Uterus (tissue), 4 donors: ENCODE results near the gene HOXA10. TPM values are rescaled to one million over a fixed set of nuclear protein-coding genes. Genes with fewer than 3 reads are reported as not detected.

Source experiments
- DNase-seq, 2 donors: peaks; one replicate each; pipeline ENCODE4 v3.0.0-alpha.2; 2019 to 2020
- H3K27ac ChIP-seq, 2 donors: fragments of 200-600 bp; sonication (generic); 1 replicate in 1 of 2; 2 replicates in 1 of 2; pipeline ENCODE4 v1.5.1; 2016 to 2018
- H3K27me3 ChIP-seq, 2 donors: fragments of 200-600 bp; sonication (generic); one replicate each; pipeline ENCODE4 v1.5.1; 2018 to 2019; ENCODE audit warnings: control low read depth in 1 of 2
- H3K36me3 ChIP-seq, 2 donors: fragments of 200-600 bp; sonication (generic); one replicate each; pipeline ENCODE4 v1.5.1; 2019; ENCODE audit warnings: control low read depth in 1 of 2
- H3K4me1 ChIP-seq, 2 donors: fragments of 200-600 bp; sonication (generic); one replicate each; pipeline ENCODE4 v1.5.1; 2018 to 2019; ENCODE audit warnings: control low read depth in 1 of 2
- H3K4me3 ChIP-seq, 2 donors: fragments of 200-600 bp; sonication (generic); 1 replicate in 1 of 2; 2 replicates in 1 of 2; pipeline ENCODE4 v1.5.1; 2018 to 2019; ENCODE audit warnings: mild to moderate bottlenecking in 1 of 2
- H3K9me3 ChIP-seq, 2 donors: fragments of 200-600 bp; sonication (generic); one replicate each; pipeline ENCODE4 v1.5.1; 2019; ENCODE audit warnings: control low read depth in 1 of 2
- CTCF ChIP-seq, 4 experiments: fragments of 200-600 bp in 2 of 4; fragments of 450-650 bp in 2 of 4; sonication (generic) in 2 of 4; IDR thresholded peaks; one replicate each; pipeline ENCODE4 v1.5.1; 2016 to 2019; ENCODE audit warnings: antibody characterized with exemption in 4 of 4, mild to moderate bottlenecking in 2 of 4, moderate library complexity in 1 of 4
- POLR2A ChIP-seq, 2 donors: fragments of 450-650 bp; IDR thresholded peaks; one replicate each; pipeline ENCODE4 v1.6.1; 2016; ENCODE audit warnings: antibody characterized with exemption in 2 of 2, mild to moderate bottlenecking in 1 of 2, moderate library complexity in 1 of 2
- intact Hi-C: fragments of 100-400 bp; cut with DNase I; formaldehyde crosslinking; loops from one replicate; pipeline ENCODE4 v1.15.1; 2023; ENCODE audit warnings: low total_unique reads
- total RNA-seq, 4 donors: library from RNA; depleted of rRNA in 3 of 4; stranded (reverse); fragments of >200 nt in 3 of 4; gene quantifications; one replicate each; pipeline versions ENCODE4 v1.1.0 to v1.2.4, GENCODE V29; 2014 to 2023
- donor health status: DM: yes; HTN: yes; CAD: no.

Gene HOXA10
- total RNA-seq, 4 donors from 2014 or later = 50.0 to 114 (median 69.0) TPM

DNA sequence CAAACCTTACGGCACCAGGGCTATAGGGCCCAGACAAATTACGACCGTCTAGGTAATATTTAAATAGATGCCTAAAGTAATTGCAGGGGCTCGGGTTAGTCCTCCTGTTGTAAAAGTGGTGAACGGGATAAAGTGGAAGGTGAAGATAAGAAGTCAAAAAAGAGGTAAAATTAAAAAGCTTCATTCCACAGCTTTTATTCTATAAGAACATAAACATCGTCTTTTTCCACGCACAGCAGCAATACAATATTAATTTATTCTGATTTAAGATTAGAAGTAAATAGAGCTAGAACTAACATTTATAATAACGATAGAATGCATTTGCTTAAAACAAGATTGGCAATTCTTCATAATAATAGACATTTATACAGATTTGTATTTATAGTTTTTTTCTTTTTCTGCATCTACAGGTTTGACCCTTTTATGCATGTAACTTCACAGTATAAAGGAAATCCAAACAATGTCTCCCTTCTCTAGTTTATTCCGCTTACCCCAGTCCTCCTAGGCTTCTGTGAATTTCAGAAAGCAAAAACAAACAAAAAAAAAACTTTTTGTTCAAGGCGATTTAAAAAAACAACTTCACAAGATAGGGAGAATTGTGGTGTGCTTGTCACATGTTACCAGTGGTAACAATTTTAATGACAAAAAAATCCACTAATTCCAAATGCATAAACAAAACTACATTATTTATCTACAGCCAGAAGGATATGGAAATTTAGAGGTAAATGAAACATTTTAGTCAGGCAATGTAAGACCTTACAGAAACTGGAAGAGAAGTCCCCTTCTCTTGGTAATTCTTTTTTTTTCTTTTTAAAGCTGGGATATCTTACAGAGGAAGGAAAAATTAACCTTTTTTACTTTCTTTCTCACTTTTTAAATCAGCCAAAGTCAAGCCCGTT is 3.4 kb downstream of the HOXA10 start:
- DNase-seq = no peak
- H3K4me3 ChIP-seq = peak overlapping the region; percentile 58 to 66
- no peaks in the 10 kb centered on the region for H3K27me3 ChIP-seq
- H3K36me3 ChIP-seq = no peaks in the 10 kb centered on the region
- no peak for TF ChIP-seq POLR2A (IDR thresholded peaks at IDR 0.05)
- TF ChIP-seq CTCF (IDR thresholded peaks at IDR 0.05) = no peak
- no peaks in the 10 kb centered on the region for H3K9me3 ChIP-seq
- peak overlapping the region; percentile 94 to 96 for H3K27ac ChIP-seq
- intact Hi-C loops = no loop called here
- H3K4me1 ChIP-seq = no peaks in the 10 kb centered on the region

GRCh38 chr7:27169658-27170425 is 4.3 kb downstream of the HOXA10 start:
- H3K4me3 ChIP-seq = peak overlapping the region; percentile 58 to 66
- DNase-seq = peak in 1 of 2 donors; percentile 41

DNA sequence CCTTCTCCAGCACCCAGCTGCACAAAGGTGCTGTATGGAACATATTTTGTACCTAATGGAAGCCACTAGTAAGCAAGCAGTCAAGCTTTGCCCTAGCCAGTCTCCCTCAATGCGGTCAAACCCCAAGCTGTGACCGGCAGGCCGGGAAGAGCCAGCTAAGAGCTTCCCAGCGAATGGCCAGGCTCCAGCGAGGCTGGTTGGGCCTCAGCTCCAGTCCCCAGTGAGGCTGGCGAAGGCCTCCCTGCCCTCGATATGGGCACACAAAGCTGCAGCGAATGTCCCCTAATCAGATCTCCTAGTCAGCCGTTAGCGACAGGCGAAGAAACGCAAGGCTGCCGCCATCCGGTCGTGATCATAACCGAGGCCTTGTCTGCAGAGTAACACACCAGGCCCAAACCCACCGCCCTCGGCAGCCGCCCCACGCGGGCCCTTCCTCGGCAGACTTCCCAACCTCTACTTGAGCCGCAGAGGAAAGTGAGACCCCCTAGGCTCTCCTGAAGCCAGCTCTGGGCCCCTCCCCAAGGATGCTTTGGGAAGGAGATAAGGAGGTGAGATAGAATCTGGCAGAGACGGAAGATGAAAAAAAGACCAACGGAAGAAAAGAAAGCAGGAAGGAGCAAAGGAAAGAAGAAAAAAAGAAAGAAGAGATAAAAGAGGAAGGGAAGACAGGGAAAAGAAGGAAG is 5.7 kb downstream of the HOXA10 start:
- intact Hi-C loops = loop anchor here (5.0 kb wide), 1 partner anchor 1311 kb away; no protein-coding TSS in a partner anchor
- no peaks in the 10 kb centered on the region for H3K36me3 ChIP-seq
- no peaks in the 10 kb centered on the region for H3K27me3 ChIP-seq
- peak; percentile 71 to 78 for DNase-seq
- peak overlapping the region; percentile 94 to 96 for H3K27ac ChIP-seq
- TF ChIP-seq CTCF (IDR thresholded peaks at IDR 0.05) (no peak), POLR2A (IDR thresholded peaks at IDR 0.05) (no peak)
- H3K4me3 ChIP-seq = peak overlapping the region; percentile 58 to 66
- no peaks in the 10 kb centered on the region for H3K4me1 ChIP-seq
- H3K9me3 ChIP-seq = no peaks in the 10 kb centered on the region

More at GRCh38 chr7:27169658-27170425, 4.3 kb downstream of the HOXA10 start:
- H3K36me3 ChIP-seq = no peaks in the 10 kb centered on the region
- peak overlapping the region; percentile 94 to 96 for H3K27ac ChIP-seq
- no peaks in the 10 kb centered on the region for H3K4me1 ChIP-seq
- intact Hi-C loops = loop anchor here (5.0 kb wide), 1 partner anchor 1313 kb away; no protein-coding TSS in a partner anchor
- TF ChIP-seq POLR2A (IDR thresholded peaks at IDR 0.05) (no peak), CTCF (IDR thresholded peaks at IDR 0.05) (no peak)
- H3K27me3 ChIP-seq = no peaks in the 10 kb centered on the region
- no peaks in the 10 kb centered on the region for H3K9me3 ChIP-seq

- Histone ChIP-seq H3K27me3 (no peaks in the 10 kb centered on the region), H3K36me3 (no peaks in the 10 kb centered on the region), H3K4me3 (peak overlapping the region; percentile 58 to 66), H3K9me3 (no peaks in the 10 kb centered on the region), H3K4me1 (no peaks in the 10 kb centered on the region), H3K27ac (peak overlapping the region; percentile 94 to 96)
- no peak for TF ChIP-seq POLR2A (IDR thresholded peaks at IDR 0.05)
- no peak for TF ChIP-seq CTCF (IDR thresholded peaks at IDR 0.05)
- intact Hi-C loops = loop anchor here (5.0 kb wide), 1 partner anchor 1311 kb away; no protein-coding TSS in a partner anchor
- DNase-seq = peak in 1 of 2 donors; percentile 13
These were observed 6.2 kb downstream of the HOXA10 start for GRCh38 chr7:27167916-27168264.
